Stimulated activated CD4-positive, alpha-beta T cell treated with anti-CD3 and anti-CD28 coated beads, Interleukin-12 subunit alpha, Interleukin-12 subunit beta, amount 100 ng/mL, for 4 hours (primary cell): Measurements from ENCODE around the gene CFAP53.

ENCODE experiments used
- DNase-seq: peaks from one replicate; pipeline ENCODE4 v3.0.0-alpha.2; 2020

The CFAP53 gene

DNA sequence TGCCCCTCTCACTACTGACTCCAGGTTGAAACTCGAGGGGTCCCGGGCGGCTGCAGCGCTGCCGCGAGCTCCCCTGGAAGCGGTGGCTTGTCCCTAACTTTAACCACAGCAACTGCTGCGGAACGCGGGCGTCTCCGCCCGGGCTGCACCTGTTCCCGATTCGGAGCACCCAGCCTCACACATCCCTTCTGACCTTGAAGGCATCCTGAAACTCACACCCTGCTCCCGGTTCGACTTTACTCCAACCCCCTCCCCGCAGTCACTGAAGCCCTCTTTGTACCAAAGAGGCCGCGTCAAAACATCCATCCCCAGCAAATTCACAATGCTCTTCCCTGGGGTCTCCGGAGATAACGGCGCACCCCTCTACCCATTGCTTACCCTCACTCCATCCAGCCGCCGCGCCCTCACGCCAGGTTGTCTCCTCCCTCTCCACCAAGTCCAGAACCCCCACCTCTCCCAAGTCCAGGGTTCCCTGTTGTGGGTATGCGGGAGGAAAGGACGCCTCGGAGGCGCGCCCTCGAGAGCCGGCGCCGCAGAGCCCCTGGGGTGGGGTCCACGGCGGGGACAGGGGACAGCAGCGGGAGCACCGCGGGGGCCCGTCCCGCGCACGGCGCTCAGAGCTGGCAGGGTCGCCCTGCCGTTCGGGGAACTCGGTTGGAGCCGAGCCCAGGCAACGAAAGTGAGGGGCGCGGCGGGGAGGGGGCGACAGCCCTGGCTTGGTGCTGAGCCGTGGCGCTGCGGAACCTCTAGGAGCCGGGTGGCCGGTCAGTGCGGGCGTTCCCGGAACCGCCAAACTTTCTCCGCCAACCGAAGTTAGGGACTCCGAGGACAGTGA, 72.3 kb downstream of the CFAP53 start:
- DNase-seq, result no peak

DNA sequence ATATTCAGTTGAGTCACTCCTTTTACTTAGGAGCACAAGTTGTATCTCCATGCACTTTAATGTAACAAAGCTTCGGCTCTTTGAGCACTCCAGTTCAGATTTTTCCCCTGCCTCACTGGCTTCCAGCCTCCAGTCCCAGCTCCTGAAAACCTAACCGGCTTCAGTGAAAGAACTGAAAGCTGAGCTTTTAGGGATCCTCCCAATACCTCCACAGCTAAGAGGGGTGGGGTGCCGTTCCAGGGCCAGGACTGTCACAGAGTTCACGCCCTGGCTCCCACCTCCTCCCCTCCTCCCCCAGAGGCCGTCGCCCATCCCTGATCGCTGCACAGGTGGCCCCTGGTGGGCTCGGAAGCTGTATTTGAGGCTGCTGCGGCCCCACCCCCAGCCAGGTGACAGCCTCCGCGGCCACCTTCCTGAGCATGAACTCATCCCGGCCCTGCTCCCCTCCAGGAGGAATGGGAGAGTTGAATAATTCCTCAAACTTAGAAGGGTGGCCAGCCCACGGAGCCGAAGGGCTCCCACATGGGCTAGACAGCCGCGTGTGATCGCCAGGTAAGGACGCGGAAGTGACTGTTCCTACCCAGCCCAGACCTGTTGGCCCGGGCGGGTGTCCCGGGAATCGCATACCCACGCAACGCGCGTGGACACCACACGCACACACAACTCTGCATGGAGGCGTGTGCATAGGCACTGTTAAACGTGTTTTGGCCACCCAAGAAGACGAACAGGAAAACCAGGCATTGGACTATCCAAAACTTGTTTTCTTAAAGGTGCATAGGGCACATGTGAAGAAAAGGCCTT, 73.1 kb downstream of the CFAP53 start:
- DNase-seq, result no peak

- no peak for DNase-seq
These were observed 75.4 kb downstream of the CFAP53 start for GRCh38 chr18:50190926-50191325.

DNA sequence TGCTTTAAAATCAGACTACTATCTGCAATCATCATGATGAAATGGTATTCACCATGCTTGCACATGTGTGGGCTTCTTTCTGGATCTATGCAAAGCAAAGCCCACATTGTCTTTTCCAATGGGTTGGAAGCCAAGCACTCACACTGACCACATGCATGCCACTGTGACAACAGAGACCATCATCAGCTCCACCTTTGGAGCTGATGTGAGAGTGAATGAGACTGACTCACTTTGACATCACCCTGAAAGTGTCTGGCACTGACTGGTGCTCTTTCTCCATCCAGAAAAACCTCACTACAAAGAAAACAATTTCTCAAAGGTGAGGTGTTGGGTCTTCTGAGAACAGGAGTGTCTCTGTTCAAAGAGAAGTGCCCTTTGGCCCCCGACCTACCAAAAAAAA, 76.1 kb downstream of the CFAP53 start:
- DNase-seq, result no peak

DNA sequence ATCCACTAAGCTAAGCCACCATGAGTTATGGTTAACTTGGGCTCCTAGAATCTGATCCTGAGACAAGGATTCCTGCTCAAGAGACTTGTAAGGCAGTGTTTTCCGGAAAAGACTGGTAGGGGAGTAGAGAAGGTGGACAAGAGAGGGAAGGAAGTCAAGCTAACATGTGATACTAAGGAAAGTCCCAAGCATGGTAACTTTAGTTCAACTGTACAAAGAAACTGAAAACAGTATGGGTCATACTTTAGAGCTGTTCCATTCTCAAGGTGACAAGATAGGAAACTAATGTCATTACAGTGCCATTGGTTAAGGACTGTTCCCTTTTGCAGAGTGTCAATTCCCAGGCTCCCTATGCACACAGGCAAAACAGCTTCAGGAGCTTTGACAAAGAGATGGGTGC, 77.1 kb downstream of the CFAP53 start:
- DNase-seq, result no peak

DNA sequence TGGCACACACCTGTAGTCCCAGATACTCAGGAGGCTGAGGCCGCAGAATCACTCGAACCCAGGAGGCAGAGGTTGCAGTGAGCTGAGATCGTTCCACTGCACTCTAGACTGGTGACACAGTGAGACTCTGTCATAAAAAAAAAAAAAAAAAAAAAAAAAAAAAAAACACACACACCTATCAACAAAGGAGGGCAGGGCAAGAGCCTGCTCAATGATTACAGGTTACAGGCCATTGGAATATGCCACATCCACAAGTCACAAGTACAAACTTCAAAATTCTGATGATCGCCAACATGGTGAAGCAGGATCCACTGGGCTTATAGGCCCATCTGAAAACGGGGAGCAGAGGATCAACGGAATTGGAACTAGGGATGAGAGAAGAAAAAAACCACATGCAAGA, 77.6 kb downstream of the CFAP53 start:
- no peak for DNase-seq

GRCh38 chr18:50187659-50188058, 78.6 kb downstream of the CFAP53 start:
- no peak for DNase-seq

DNA sequence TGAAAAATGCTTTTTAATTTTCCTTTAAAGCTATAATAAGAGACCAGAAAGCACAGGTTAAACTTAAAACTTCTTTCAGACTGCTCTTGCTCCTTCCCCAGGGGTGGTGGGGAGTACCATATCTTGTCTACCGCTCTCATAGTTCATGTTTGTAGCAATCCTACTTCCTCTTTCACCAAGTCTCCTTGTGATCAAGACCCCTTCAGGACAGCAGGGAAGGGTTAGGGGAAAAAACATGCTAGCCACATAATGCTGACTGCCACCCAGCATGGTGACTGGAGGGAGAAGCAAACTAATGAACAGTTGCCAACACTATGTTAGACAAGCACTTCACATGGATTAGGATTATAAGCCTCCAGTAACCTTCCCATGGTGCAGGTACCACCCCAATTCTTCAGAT, 79.9 kb downstream of the CFAP53 start:
- no peak for DNase-seq

GRCh38 chr18:50183556-50183955, 82.7 kb downstream of the CFAP53 start:
- no peak for DNase-seq

DNA sequence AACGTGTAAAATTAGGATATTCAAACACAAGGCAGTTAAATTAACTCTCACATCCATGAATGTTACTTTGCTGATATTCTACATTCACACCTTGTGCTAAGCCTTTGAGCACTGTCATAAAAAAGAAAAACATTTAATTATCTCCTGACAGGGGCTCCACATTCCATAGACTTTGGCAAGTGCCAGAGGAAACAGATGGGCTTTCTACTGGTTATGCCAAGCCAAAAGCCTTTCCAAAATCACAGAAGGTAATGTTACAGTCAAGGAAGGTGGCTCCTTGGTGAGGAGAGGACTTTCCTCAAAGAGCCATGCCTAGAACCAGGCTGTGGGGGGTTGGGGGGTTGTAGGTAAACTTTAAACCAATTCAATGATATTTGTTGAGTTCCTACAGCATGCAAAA, 83.8 kb downstream of the CFAP53 start:
- no peak for DNase-seq

DNA sequence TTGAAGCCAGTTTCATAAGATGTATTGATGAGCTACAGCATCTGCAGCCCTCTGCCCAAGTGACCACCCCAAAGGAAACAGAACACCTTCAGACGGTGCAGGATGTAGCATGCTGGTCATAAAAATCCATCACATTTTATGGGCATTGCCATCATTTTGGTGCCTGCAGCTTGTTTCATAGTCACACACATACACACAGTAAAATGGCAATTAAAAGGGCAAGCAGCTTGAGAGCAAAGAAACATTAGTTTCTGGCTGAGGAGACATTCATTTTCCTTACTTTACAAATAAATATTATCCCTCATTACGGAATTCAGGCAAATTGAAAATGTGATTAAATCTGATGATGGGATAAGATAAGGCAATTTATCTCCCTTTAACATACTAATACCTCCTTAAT, 84.7 kb downstream of the CFAP53 start:
- DNase-seq, result no peak

GRCh38 chr18:50179465-50179864, 86.8 kb downstream of the CFAP53 start:
- DNase-seq, result no peak

DNA sequence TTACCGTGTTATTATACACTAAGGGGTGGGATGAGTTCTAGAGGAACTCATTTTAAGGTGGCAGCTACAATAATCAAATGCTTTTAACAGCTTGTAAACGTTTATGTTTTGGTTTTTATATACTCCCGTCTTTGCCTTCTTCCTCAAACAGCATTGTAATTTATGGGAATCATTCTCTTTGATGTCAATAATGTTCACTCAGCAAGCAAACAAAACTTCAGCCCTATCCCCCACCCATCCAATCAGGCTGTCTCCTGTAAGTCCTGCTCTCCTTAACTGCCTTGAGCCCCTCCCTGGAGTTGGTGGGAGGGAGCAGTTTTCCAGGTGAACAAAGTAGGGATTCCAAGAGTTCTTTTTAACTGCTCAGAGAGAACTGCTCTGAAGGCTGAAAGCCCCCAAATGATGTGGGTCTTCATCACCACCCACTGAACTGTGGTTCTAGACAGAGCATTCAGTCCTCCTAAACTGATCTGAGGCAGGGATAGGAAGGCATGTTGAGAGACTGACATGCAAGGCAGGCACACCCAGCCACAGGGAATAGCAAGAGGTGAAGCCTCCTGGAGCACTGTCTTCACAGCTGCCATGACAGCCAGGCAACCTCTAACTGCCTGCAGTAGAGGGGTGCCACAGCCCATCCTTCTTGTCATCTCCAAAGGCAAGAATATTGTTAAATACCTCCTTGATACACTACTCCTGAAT, 88.9 kb downstream of the CFAP53 start:
- DNase-seq, result no peak
